ENCODE measurements around the gene UBE2A.

Gene UBE2A

DNA sequence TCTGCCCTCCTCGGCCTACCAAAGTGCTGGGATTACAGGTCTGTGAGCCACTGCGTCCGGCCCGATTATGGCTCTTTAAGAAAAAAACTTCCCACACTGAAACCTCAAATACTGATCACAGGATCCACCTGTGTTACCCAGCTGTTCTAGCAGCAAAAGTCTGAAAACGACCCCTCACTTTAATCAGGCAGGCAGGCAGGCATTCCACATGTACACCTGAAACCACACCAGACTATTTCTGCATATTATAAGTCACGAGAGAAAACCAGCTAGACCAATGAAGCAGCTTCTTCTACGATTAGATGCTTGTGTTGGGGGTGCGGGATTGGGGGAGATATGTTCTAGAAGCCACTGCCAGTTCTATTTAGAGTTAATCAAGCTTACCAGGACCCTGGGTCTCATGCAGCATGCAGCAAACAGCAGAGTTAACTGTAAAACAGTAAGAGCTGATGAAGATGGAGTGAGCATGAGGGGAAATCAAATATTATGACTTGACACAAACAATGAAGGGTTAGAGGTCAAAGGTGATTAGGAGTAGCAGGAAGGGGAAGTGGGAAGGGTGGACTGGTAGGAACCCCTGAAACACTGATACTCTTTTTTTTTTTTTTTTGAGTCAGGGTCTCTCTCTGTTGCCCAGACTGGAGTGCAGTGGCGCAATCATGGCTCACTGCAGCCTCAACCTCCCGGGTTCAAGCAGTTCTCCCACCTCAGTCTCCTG, 50.7 kb downstream of the UBE2A start:
- no peak for DNase-seq
- no peak for TF ChIP-seq GATA1 (IDR thresholded peaks at IDR 0.05; ENCODE audit: low read depth, low read length)
- TF ChIP-seq POLR2A (IDR thresholded peaks at IDR 0.05; ENCODE audit: low read length): no peak

- no peak for TF ChIP-seq GATA1 (IDR thresholded peaks at IDR 0.05; ENCODE audit: low read depth, low read length)
- no peak for TF ChIP-seq POLR2A (IDR thresholded peaks at IDR 0.05; ENCODE audit: low read length)
- no peak for DNase-seq
These were observed 51.5 kb downstream of the UBE2A start for GRCh38 chrX:119625843-119626242.

Measured in erythroblast (primary cell).